Femur (tissue), 1 donor: ENCODE data around the gene BIN1.
"Not testable (repeated sequence)": the region's sequence is repeated elsewhere in the genome, so short reads cannot be mapped to it uniquely, and the experiment has no call there.

Experiments used
- DNase-seq: peaks from one replicate; pipeline ENCODE4 v3.0.0-alpha.2; 2017

The BIN1 gene

DNA sequence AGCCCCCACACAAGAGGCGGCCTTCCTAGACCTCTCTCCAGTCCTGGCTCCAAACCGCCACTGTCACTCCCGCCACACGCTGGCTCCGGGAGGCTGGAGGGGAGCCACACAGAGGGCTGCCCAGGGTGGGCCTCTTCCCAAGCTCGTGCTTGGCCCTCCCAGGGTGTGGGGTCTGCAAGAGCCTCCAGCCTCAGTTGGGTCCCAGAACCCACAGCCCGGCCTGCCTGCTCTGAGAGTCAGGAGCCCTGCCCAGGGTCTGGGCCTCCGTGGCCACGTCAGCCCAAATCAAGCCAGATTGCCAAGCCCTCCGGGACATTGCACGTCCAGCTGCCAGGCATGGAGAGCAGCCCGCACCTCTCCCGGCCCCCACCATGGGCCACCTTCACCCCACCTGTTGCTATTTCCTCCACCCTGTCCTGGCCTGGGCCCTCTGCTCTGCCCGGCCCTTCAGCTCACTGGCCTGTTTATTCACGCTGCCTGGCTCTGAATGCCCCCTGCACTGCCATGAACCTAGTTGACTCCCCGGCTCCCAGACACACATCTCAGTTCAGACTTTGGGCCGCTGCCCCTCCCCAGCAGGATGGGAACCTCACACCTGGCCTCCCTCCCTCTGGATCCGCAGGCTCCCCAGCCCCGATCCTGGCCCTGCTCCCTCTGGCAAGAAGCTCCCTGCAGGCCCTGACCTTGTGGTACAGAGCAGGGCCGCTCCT lies 61.0 kb downstream of the BIN1 start:
- peak; percentile 39 for DNase-seq

DNA sequence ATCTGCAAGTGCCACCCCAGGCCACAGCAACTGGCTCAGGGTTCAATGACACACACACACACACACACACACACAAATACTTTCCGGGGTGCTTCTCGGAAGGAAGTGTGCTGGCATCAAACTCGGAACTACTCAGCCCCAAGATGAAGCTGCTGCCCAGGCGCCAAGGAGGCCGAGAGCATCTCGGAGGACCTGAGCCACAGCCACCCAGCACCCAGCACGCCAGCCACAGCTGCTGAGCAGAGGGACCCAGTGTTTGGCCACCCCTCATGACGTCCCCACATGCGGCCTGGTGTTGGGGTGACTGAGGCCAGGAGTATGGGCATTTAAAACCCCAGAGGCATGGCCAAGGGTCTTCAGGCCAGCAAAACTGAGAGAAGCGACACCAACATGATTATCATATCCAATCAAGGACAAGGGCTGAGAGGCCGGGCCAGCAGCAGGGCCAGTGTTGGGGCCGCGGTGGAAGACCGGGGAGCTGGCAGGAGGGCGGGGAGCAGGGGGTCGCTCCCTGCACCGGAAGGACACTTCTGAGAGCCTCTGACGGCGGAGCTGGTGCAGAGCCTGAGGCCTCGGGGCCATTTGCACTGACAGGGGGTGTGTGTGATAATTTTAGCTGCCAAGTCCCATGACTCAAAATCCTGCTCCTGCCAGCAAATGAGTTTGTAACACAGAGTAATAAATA lies 61.8 kb downstream of the BIN1 start:
- peak; percentile 42 for DNase-seq

DNA sequence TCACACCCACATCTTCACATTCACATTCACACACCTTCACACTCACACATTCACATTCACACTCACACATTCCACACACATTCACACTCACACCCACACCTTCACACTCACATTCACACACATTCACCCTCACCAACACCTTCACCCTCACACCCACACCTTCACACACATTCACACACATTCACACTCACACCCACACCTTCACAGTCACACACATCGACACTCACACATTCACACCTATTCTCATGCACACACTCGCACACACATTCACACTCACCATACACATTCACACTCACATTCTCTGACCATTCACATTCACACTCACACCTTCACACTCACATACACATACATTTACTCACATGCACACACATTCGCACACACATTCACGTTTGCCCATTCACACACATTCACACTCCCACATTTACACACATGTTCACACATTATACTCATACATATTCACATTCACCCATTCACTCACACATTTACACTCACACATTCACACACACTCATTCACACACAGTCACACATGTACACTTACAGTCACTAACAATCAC lies 62.7 kb downstream of the BIN1 start:
- DNase-seq: no peak

DNA sequence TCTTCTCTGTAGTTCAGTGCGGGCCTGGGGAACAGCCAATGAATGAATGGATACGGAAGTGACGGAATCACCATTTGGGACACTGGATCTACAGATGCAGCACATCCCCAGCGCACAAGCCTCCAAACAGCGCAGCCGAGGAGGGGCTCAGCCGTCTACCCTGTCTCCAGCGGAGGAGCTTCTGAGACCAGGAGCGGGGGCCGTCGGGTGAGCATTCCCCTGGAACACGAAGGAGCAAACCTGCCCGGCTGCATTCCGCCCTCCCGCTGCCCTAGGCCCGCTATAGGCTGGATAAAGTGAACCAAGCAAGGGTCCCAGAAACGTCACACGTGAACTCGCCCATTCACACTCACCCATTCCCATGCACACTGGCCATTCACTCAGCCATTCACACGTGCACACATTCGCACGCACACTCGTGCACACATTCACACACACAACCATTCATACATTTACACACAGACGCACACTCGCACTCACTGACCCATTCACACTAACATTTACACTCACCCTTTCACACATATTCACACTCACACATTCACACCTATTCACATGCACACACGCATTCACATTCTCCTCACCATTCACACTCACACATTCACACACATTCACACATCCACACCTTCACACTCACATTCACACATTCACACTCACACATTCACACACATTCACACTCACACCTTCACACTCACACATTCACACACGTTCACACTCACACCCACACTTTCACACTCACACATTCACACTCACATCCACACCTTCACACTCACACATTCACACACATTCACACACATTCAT lies 63.4 kb downstream of the BIN1 start:
- no peak for DNase-seq

DNA sequence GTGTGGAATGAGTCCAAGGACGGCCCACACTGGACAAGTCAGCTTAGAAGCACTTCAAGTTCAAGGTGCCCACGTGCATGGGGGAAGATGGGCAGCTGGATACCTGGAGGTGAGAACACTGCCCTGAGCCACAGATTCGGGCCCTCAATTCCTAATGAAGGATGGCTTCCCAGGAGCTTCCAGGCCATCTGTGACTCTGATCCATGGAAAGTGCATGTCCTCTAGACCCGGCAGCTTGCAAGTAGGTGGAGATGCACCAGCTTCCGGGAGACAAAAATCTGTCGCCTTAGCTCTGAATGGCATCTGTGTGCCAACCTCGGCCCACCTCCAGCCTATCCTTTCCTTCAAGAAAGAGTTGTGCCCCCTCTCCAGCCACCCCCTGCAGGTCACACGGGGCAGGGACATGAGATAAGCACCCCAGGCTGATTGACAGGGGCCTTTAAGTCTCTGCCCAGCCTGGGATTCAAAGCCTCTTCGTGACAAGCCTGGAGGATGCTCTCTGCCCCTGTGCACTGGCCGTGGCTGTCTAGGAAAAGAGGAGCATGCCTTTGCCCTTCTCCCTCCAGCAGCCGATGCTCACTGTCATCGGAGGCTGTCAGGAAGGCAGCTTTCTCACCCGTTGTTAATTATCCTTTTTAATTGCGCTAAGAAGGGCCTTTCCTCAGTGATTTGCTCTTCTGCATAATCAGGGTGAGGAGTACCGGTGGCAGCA lies 65.5 kb downstream of the BIN1 start:
- DNase-seq: no peak

DNA sequence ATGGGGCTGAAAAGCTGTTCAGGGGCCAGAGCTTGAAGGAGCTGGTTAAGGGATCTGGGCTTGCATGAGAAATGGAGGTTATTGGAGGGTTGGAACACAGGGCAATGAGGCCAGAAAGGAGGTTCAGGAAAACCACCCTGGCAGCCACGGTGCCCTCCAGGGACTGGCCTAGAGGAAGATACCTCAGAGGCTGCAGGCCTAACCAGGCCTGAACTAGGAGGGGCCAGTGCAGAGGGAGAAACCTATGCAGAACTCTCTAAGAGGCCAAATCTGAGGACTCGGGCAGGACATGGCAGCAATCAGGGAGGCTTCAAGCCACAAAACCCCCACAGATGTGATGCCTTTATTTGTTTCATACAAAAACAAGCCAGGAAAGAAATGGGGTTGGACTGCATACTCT lies 66.8 kb downstream of the BIN1 start:
- DNase-seq: no peak

DNA sequence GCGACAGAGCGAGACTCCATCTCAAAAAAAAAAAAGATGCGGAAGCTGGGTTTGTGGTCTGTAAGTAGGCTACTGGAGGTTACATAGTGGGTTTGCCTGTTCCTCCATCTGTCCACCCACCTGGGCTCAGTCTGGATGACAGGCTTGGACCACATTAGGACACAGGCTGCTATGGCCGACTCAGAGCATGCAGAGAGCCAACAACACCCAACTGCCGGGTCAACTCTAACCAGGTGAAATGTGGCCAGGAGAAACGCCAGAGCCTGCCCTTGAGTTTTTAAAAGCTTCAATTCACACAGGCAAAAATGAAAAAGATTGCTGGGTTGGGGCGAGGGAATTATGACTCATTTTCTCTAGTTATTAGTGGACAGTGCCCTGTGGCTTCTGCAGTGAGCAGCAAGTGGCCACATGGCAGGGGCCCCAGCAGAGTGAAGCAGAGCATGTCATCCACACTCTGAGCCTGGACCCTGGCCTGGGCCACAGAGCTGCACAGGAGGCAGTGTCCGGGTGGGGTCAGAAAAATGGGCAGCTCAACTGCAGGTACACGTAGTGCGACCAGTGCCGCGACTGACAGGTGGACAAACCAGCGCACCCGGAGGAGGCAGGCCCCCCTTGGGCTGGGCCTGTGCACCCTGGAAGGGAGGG lies 67.4 kb downstream of the BIN1 start:
- no peak for DNase-seq

DNA sequence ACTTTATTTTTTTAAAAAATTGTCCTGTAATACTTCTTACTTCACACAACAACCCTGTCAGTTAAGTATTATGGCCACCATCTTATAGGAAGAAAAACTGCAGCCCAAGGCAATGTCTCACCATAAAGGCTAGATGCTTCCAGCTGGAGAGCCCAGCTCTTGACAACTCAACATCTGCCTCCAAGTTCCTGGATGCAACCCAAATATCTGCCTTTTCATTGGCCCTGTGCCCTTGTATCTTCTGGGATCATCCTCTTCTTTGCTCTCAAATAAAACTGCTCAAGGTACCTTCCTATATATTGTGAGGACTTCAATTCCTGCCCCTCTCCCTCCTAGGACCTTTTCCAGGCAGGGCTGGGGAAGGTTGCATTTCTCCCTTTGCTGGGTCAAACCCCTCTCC lies 69.5 kb downstream of the BIN1 start:
- DNase-seq: peak; percentile 26

DNA sequence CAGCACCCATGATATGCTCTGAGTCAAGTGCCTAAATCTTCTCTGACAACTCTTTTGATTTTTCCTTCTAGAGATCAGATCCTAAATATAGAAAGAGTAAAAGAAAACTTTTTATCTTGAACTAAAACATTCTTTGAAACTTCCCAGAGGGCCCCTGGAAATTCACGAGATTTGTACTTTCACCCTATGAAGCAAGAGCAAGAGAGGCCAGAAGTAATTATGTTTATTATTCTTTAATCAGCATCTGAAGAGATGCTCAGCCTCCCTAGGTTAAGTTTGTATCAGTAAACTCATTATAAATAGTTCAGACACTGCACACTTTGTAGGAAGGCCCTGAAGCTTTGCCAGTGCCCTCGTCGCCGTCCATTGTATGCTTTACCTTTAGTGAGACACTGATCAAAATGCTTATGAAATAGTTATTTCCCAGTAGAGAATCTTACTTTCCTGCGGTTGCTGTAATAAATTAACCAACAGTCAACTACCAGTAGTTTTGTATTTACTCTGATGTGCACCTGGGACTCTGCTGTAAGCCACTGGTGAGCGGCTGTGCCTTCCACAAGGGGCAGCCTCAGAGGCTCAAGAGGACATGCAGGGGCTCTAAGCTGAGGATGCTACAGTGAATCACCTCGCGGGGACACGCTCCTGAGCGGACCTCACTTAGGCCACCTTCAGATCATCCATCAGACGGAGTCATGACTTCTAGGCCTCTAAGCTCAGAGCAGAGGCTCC lies 71.9 kb downstream of the BIN1 start:
- DNase-seq: no peak

DNA sequence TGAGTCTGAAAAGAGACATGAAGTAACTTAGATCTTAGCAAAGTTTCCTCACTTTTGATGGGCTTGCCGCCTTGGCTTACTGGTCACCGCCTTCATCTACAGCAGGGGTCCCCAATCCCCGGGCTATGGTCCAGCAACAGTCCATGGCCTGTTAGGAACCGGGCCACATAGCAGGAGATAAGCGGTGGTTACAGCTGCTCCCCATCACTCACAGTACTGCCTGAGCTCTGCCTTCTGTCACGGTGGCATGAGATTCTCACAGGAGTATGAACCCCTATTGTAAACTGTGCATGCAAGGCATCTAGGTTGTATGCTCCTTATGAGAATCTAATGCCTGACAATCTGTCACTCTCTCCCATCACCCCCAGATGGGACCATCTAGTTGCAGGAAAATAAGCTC lies 72.9 kb downstream of the BIN1 start:
- DNase-seq: peak; percentile 34

DNA sequence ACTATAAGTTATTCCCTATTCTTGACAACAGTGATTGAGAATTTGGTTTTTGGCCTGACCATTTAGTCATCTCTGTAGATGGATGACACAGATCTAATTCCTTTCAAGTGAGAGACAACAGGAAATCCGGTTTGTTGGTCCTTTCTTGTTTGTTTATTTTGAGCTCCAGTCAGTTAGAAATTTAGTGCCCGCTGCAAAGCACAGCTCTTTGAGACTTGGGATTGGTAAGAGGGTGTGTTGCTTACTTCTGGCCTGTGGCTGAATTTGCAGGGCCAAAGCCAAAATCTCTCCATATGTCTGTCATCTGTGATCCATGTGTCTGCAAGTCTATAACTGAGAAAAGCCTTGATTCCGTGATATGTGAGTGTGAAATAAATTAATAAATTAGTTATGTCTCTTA lies 74.3 kb downstream of the BIN1 start:
- DNase-seq: no peak

DNA sequence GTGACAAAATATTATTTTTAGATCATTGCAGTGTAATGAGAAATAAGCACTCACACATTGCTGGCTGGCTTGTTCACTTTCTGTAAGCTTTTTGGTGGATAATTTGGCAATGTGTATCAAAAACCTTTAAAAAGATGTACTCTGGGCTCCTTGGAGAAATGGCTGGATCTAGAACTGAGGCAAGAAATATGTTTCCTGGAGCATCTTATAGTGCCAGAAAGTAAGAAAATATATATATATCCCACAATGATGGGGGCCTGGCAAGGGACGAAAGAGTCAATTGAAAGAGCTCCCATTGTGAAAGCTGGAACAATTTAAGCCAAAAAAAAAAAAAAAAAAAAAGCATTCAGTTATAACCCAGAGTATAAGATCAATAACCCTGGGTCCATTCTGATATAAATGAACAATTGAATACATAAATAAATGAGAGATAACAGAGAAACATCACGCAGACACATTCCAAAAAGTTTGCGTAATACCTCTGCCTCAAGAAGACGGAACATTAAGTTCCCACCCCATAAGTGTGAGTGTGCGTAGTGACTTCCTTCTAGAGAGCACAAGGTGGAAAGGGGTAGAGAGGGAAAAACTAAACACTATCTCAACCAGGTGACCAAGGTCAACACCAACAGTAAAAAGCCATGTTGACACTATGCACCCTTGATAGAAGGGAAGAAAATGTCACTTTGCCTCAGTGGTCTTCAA lies 77.5 kb downstream of the BIN1 start:
- no peak for DNase-seq

DNA sequence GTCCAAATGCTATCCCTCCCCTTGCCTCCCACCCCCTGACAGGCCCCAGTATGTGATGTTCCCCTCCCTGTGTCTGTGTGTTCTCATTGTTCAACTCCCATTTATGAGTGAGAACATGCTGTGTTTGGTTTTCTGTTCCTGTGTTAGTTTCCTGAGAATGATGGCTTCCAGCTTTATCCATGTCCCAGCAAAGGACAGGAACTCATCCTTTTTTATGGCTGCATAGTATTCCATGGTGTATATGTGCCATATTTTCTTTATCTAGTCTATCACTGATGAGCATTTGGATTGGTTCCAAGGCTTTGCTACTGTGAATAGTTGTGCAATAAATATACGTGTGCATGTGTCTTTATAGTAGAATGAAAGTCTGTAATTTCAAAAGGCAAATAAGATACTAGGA lies 78.2 kb downstream of the BIN1 start:
- not testable (repeated sequence) for DNase-seq

DNA sequence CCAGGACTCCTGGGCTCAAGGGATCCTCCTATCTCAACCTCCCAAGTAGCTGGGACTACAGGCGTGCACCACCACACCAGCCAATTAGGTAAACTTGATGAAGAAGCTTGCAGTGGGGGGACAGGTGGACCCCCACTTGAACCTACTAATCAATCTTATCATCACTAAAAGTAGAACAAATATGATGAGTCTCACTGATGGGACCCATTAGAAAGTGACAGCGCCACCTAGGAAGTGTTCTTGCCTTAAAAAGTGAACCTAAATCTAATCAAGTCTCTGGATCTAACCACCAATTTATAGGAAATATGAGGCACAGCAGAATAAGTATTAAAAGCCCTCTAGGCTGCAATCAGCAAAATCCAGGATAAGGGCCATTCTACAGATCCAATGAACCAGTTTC lies 79.2 kb downstream of the BIN1 start:
- DNase-seq: no peak

DNA sequence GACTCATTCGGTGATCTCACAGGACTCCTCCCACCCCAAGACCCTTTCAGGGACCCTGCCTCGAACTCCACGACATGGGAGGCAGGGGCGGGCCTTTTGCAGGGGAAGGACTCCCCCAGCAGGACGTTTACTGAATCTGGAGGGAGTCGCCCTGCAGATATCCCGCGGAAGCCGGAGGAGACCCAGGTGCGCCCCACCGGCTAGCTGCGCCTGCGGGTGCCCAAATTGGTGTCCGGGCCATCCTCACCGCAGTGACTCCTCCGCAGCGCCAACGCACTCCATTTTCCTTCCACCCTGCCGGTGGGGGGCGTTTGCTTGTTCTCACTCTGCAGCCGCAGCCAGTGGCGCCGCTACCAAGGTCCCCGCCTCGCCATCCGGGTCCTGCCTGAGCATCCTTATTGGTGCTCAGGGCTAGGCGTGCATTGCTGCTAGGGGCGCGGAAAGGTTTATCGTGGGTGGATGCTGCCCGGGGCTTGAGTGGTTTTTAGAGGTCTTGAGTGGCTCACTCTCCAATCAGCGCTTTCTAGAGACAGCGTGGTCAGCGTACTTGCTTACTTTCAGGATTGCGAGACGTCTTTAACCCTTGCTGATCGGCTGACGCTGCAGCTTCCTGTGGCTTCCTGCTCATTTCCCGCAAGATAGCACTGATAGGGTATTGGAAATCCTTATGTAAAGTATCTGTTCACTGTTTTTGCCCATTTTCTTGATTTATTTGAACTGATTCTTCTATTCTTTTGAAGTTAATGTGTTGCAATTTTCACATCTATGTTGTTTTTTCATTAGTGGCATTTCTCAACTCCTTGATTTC lies 81.4 kb downstream of the BIN1 start:
- peak; percentile 86 for DNase-seq

DNA sequence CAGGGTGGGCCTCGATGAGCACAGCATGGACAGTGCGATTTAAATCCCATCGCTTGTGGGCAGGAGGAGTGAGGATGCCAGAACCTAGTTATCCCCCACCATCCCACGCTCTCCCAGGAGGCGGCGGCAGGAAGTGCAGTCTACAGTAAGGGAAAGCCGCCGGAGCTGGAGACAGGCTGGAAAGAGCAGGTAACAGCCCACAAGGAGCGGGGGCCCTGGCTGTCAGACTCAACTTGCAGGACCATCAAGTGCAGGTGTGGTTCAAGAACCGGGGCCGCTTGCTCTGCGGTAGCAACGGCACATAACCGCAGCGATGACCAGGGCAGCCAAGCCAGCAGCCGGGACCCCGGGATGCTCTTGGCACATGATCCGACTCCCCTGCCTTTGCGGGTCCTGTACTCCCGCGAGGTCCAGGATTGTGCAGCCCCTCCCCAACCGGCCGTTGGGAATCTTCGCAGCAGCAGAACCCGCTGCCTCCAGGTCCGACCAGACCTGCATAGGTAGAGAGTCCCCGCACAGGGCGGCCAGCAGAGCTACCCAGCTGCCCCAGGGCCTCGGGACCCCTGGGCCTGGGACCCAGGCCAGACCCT lies 82.1 kb downstream of the BIN1 start:
- no peak for DNase-seq

DNA sequence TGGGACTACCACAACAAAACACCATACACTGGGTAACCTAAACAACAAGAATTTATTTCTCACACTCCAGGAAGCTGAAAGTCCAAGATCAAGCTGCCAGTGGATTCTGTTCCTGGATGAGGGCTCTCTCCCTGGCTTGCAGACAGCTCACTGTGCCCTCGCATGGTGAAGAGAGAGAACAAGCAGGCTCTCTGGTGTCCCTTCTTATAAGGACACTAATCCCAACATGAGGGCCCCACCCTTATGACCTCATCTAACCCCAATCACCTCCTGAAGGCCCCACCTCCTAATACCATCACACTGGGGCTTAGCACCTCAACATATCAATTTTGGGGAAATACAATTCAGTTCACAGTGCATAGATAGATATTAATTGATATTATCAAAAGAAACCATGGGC lies 83.5 kb downstream of the BIN1 start:
- DNase-seq: no peak

DNA sequence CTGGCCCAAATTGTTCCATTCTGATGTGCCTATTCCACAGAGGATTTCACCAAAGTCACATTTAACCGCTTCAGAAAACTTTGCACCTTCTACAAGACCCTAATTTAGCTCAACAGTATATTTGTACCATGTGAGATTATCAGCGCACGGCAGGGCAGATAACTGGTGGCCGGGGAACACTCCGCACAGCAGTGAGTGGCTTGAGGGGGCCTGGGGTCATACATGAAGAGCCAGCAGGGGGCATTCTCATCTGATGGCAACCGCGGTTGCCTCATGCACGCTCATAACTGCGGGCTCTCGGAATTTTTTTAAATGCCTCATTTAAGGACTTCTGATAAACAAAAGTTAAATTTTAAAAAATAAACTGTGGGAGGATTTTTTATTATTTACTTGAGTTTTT lies 84.1 kb downstream of the BIN1 start:
- no peak for DNase-seq

DNA sequence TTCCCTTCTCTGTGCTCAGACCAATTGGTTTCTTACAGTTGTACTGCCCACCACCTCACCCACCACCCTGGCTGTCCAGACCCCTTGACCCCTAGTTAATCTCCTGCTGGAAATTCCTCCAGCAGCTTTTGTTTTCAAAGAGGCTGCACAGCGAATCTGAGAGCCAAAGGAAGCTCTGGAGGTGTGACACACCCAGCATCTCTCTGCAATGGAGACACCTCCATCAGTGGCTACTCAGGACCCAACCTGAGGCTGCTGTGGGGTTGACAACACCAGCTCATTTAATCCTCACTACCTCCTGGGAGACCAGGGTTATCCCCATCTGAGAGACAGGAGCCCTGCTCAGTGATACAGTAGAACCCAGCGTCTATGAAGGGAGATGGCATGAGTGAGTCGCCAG lies 86.4 kb downstream of the BIN1 start:
- no peak for DNase-seq

DNA sequence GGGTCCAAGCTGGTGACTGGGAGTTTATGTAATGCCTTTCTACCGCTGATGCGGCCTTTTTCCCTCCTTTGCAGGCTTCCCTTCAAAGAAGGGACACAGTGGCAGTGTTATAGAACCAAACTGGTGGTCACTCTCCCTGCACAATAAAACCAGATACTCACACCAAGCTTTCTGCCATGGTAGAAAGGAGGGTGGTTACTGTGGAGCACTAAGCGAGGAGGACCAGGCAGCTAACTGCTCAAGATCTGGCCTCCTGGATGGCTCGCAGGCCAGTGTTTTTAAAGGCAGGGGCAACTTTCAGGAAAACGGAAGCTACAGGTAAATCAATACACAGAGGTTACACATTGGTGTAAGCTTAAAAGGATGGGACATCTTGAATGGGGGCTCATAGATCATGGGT lies 89.4 kb downstream of the BIN1 start:
- no peak for DNase-seq
